Kidney glomerular epithelial cell (primary cell): ENCODE data around the gene DAB1.
"Not testable (repeated sequence)": the region's sequence is repeated elsewhere in the genome, so short reads cannot be mapped to it uniquely, and the experiment has no call there.

ENCODE experiments used
- DNase-seq: peaks from one replicate; lab custom pipeline; 2025; lab: John Stamatoyannopoulos, UW

Gene DAB1

GRCh38 chr1:57360846-57361407, 62.9 kb downstream of the DAB1 start:
- DNase-seq: no peak

GRCh38 chr1:57357462-57357861, 66.4 kb downstream of the DAB1 start:
- DNase-seq: no peak

- DNase-seq: no peak
These were observed 70.2 kb downstream of the DAB1 start for GRCh38 chr1:57353654-57354053.

- DNase-seq: no peak
These were observed 73.2 kb downstream of the DAB1 start for GRCh38 chr1:57350610-57351009.

- no peak for DNase-seq
These were observed 74.9 kb downstream of the DAB1 start for GRCh38 chr1:57348921-57349320.

- no peak for DNase-seq
These were observed 77.9 kb downstream of the DAB1 start for GRCh38 chr1:57345916-57346315.

- no peak for DNase-seq
These were observed 79.6 kb downstream of the DAB1 start for GRCh38 chr1:57344265-57344664.

GRCh38 chr1:57343298-57343915, 80.5 kb downstream of the DAB1 start:
- not testable (repeated sequence) for DNase-seq

- no peak for DNase-seq
These were observed 82.1 kb downstream of the DAB1 start for GRCh38 chr1:57341721-57342120.

GRCh38 chr1:57340334-57341070, 83.4 kb downstream of the DAB1 start:
- DNase-seq: no peak

- no peak for DNase-seq
These were observed 86.2 kb downstream of the DAB1 start for GRCh38 chr1:57337623-57338022.

GRCh38 chr1:57336793-57337192, 87.1 kb downstream of the DAB1 start:
- DNase-seq: no peak

- DNase-seq: no peak
These were observed 92.2 kb downstream of the DAB1 start for GRCh38 chr1:57331620-57332019.

GRCh38 chr1:57329937-57330336, 93.9 kb downstream of the DAB1 start:
- no peak for DNase-seq

GRCh38 chr1:57329001-57329527, 94.8 kb downstream of the DAB1 start:
- DNase-seq: no peak

GRCh38 chr1:57327946-57328345, 95.9 kb downstream of the DAB1 start:
- DNase-seq: no peak

- no peak for DNase-seq
These were observed 96.5 kb downstream of the DAB1 start for GRCh38 chr1:57327336-57327735.

- no peak for DNase-seq
These were observed 98.3 kb downstream of the DAB1 start for GRCh38 chr1:57325536-57325935.

GRCh38 chr1:57325117-57325516, 98.7 kb downstream of the DAB1 start:
- no peak for DNase-seq

- no peak for DNase-seq
These were observed 99.5 kb downstream of the DAB1 start for GRCh38 chr1:57324388-57324787.

GRCh38 chr1:57321776-57322175, 102.1 kb downstream of the DAB1 start:
- DNase-seq: no peak

- no peak for DNase-seq
These were observed 104.1 kb downstream of the DAB1 start for GRCh38 chr1:57319791-57320190.

GRCh38 chr1:57319165-57319564, 104.7 kb downstream of the DAB1 start:
- no peak for DNase-seq
